H1 (cell line): Measurements from ENCODE around the gene CDC40.

Source experiments
- BACH1 ChIP-seq: IDR thresholded peaks from 2 replicates; pipeline ENCODE4 v1.6.1; 2012; ENCODE audit warnings: low read length, improper control_type of control experiment
- CBX5 ChIP-seq: fragments of 300-800, 300-1000 bp; sonication (generic); IDR thresholded peaks from 2 replicates; pipeline ENCODE4 v1.7.1; 2016; ENCODE audit warnings: antibody characterized with exemption, low read length, low read depth
- CBX8 ChIP-seq: fragments of 300-800, 300-1000 bp; sonication (generic); IDR thresholded peaks from 2 replicates; pipeline ENCODE4 v1.7.1; 2016; ENCODE audit warnings: low read depth, low read length, borderline replicate concordance
- CTCF ChIP-seq, 3 experiments: IDR thresholded peaks; 1 replicate in 2 of 3; 2 replicates in 1 of 3; pipeline versions ENCODE4 v1.5.1 to v1.6.1; 2011; ENCODE audit warnings: low read length in 3 of 3, mild to moderate bottlenecking in 3 of 3, inconsistent platforms in 2 of 3, low read depth in 1 of 3, moderate library complexity in 1 of 3; ENCODE audit not compliant: insufficient read depth in 1 of 3; ENCODE audit errors: control extremely low read depth in 1 of 3
- EP300 ChIP-seq, 2 experiments: IDR thresholded peaks; 1 replicate in 1 of 2; 2 replicates in 1 of 2; pipeline ENCODE4 v1.6.1; 2011 to 2012; ENCODE audit warnings: low read depth in 2 of 2, low read length in 2 of 2, mild to moderate bottlenecking in 2 of 2, borderline replicate concordance in 1 of 2, inconsistent platforms in 1 of 2, moderate library complexity in 1 of 2
- FOSL1 ChIP-seq: IDR thresholded peaks from 2 replicates; pipeline ENCODE4 v1.6.1; 2011; ENCODE audit warnings: mild to moderate bottlenecking, low read depth, low read length, moderate library complexity; ENCODE audit not compliant: insufficient read depth
- KDM1A ChIP-seq: fragments of 200-600, 300-600 bp; sonication (generic); IDR thresholded peaks from 2 replicates; pipeline ENCODE4 v1.7.1; 2016; ENCODE audit warnings: mild to moderate bottlenecking, low read length, borderline replicate concordance
- POLR2AphosphoS5 ChIP-seq: IDR thresholded peaks from 2 replicates; pipeline ENCODE4 v1.6.1; 2011; ENCODE audit warnings: low read depth, low read length
- SIN3A ChIP-seq, 2 experiments: IDR thresholded peaks in 1 of 2; conservative IDR thresholded peaks in 1 of 2; 2 replicates each; pipeline ENCODE4 v1.6.1; 2011 to 2012; ENCODE audit warnings: low read length in 2 of 2, improper control_type of control experiment in 1 of 2, low read depth in 1 of 2, mild to moderate bottlenecking in 1 of 2
- TAF1 ChIP-seq: IDR thresholded peaks from 2 replicates; pipeline ENCODE4 v1.6.1; 2011; ENCODE audit warnings: mild to moderate bottlenecking, low read depth, low read length
- USF2 ChIP-seq: IDR thresholded peaks from 2 replicates; pipeline ENCODE4 v1.6.1; 2011; ENCODE audit warnings: low read length, improper control_type of control experiment

GRCh38 chr6:110256366-110256765 lies 76.1 kb downstream of the CDC40 start:
- TF ChIP-seq FOSL1, result no peak
- no peak for TF ChIP-seq CBX8
- no peak for TF ChIP-seq TAF1
- TF ChIP-seq EP300 (IDR thresholded peaks at IDR 0.05; ENCODE audit: borderline replicate concordance in 1 of 2, low read depth in 2 of 2, low read length in 2 of 2), result no peak
- TF ChIP-seq USF2, result no peak
- no peak for TF ChIP-seq KDM1A
- no peak; a peak in 1 of 4 replicates for TF ChIP-seq SIN3A (conservative IDR thresholded peaks at IDR 0.05 in 1 of 2, IDR thresholded peaks at IDR 0.05 in 1 of 2; ENCODE audit: low read depth in 1 of 2, low read length in 2 of 2)
- no peak for TF ChIP-seq BACH1
- no peak for TF ChIP-seq POLR2AphosphoS5
- TF ChIP-seq CTCF (IDR thresholded peaks at IDR 0.05; ENCODE audit: control extremely low read depth in 1 of 3, insufficient read depth in 1 of 3, low read depth in 1 of 3, low read length in 3 of 3), result no peak
- TF ChIP-seq CBX5, result no peak
